ENCODE measurements around the gene PROSER2.

The PROSER2 gene

GRCh38 chr10:11805792-11806191 is 17.4 kb upstream of the PROSER2 start:
- no peak for DNase-seq

DNA sequence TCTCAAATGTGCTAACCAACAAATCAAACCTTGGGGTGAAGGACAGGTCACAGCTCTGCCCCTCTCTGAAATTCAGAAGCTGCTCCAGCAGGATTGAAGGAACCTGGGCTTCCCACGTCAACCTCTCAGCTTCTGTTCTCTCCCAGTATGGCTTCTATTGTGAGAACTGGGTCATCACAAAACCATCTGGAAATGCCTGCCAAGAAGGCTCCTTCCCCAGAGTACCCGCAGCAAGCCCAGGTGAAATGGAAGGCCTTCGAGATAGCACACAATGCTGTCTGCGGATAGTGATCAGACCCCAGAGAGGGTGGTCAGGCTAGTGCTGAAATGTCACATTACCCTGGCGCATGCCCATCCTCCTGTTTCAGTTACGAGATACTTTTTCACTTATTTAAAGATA is 16.4 kb upstream of the PROSER2 start:
- DNase-seq: no peak

- DNase-seq: no peak
Measured at GRCh38 chr10:11808808-11809207, 14.3 kb upstream of the PROSER2 start.

- no peak for DNase-seq
Measured at GRCh38 chr10:11810313-11810766, 12.8 kb upstream of the PROSER2 start.

DNA sequence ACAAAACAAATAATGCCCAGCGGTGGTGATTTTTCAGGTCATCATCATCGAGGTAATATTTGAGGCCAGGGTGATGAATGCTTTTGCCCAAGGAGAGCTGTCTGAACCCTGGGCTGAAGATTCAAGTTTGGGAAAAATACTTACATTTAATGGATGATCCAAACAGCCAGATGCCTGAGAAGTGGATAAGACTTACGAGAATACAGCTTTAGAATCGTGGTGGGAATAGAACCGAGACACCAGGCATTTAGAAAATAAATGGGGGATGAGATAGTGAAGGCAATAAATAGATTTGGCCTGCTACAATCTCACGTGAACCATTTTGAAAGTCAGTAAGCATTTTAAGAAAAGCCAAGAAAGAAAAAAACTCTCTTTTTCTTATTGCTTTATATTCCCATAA is 12.2 kb upstream of the PROSER2 start:
- DNase-seq: no peak

- no peak for DNase-seq
Measured at GRCh38 chr10:11813177-11813576, 10.0 kb upstream of the PROSER2 start.

GRCh38 chr10:11813855-11814567 is 9.1 kb upstream of the PROSER2 start:
- DNase-seq: no peak

- no peak for DNase-seq
Measured at GRCh38 chr10:11819027-11819426, 4.1 kb upstream of the PROSER2 start.

- no peak for DNase-seq
Measured at GRCh38 chr10:11822026-11822756, 965 bp upstream of the PROSER2 start.

DNA sequence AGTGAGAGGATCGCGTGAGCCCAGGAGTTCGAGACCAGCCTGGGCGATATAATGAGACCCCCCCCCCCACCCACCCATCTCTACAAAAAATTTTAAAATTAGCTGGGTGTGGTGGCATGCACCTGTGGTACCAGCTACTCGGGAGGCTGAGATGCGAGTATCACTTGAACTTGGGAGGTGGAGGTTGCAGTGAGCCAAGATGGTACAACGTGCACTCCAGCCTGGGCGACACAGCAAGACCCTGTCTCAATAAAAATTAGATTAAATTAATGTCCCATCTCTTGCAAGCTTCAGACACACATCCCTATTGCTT is 391 bp upstream of the PROSER2 start:
- DNase-seq: no peak

DNA sequence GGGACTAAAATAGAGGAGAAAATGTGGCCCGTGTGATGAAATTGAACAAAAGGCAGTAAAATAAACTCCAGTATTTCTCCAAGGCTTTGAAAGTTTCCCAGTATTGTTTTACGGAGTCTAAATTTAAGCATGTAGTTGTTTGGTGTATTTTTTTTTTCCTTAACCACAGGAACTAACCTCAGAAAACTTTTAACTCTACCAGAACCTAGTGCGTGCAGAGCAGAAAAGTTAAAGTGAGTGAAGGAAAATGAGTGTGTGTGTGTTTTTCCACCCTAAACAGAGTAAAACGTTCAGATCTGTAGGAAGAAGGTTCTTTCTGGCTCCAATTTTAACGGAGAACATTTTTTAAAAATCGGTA is 812 bp downstream of the PROSER2 start:
- no peak for DNase-seq

DNA sequence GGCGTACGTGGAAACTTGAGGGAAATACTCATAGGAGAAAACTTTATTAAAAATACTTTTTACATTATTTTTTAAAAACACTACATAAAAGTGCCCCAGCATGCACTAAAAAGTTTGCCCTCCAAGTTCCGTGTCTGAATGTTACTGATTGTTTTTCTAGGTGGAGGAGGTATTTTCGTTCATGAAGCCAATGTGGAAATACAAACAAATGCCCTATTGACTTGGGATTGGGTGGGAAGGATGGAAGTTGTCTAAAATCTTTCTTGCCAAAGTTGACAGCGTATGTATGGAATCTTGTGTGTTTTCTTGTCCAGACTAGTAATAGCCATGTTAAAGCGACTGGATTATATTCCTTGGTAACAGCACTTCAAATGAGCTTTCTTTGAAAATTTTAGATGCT is 1.2 kb downstream of the PROSER2 start:
- DNase-seq: no peak

GRCh38 chr10:11824825-11825224 is 1.7 kb downstream of the PROSER2 start:
- DNase-seq: no peak

DNA sequence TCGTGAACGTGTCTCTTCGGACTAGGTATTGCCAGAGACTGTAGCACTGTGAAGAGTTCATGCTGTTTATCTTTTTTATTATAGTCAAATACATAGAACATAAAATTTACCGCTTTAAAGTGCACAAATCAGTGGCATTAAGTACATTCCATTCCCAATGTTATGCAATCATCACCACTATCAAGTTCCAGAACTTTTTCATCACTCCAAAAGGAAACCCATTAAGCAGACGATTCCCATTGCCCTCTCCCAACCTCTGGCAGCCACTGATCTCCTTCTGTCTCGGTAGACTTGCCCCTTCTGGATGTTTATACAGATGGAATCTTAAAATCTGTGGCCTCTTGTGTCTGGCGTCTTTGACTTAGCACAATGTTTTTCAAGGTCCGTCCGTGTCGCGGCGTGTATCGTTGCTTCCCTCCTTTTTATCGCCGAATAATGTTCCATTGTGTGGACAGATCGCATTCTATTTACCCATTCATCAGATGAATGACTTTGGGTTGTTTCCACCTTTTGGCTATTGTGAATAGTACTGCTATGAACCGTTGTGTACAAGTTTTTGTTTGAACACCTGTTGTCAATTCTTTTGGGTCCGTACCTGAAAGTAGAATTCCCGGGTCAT is 2.7 kb downstream of the PROSER2 start:
- DNase-seq: no peak

- DNase-seq: no peak
Measured at GRCh38 chr10:11827006-11827405, 3.9 kb downstream of the PROSER2 start.

DNA sequence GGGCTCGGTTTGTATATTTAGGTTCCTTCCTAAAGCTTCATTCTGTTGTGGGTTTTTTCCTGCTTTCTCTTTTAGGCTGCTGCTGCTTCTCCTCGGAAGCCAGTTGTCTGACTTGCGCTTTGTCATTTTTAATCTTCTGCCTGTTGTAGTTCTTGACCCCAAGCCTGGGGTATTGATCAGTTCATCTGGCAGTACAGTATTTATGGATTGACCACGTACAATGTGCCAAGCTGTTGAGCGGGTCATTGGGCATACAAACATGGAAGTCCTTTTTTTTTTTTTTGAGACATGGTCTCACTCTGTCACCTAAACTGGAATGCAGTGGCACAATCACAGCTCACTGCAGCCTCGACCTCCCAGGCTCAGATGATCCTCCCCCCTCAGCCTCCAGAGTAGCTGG is 4.3 kb downstream of the PROSER2 start:
- no peak for DNase-seq

GRCh38 chr10:11828682-11829284 is 5.6 kb downstream of the PROSER2 start:
- no peak for DNase-seq

DNA sequence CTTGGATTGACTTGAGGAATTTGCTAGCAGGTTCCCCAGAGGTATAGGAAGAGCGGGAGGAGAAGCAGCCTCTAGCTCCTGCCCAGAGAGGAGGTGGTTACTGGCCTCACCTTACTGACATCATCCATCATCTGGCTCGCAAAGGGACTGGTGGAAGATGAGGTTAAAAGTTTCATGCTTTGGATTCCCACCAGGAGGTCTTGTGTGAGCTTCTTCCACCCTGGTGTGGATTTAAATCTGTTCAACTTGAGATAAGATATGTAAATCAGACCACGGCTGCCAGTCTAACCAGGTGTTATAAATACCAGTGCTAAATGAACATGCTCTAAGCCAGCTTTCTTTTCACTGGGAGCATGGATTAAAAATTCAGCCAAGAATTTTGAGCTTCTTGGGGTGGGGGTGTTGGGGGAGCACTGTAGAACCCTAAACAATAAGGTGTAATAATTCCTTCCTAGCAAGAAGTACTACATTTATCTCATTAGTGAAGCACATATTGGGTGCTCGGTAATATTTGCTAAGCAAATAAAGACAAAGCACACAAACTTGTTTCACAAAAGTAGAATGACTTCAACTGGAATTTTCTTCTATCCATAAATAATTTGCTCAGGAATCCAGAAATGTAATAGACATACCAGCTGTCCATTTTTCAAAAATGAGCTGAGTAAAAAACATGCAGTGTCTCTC is 7.8 kb downstream of the PROSER2 start:
- no peak for DNase-seq

- DNase-seq: no peak
Measured at GRCh38 chr10:11831520-11831951, 8.4 kb downstream of the PROSER2 start.

GRCh38 chr10:11832042-11832441 is 8.9 kb downstream of the PROSER2 start:
- DNase-seq: no peak

DNA sequence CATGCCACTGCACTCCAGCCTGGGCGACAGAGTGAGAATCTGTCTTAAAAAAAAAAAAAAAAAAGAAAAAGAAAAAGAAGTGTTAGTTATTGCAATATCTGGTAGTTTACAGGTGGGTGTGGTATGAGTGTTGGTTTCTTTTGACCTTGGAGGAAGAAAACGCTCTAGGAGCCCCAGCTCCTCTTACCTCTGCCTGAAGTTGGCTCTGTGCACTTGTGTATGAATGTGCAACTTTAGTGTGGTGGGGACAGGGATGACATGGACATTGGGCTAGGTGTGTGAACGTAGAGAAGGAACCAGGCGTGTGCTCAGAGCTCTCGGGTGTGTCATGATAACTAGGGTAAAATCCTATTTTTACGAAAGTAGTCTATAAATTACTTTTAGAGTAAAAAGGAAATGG is 11.9 kb downstream of the PROSER2 start:
- no peak for DNase-seq

GRCh38 chr10:11835704-11836103 is 12.5 kb downstream of the PROSER2 start:
- DNase-seq: no peak

Data from COR-L47 (cell line).